T1000 (cell line): Measurements from ENCODE around the gene MAMDC4.

ENCODE experiments used
- DNase-seq: peaks from one replicate; lab custom pipeline; 2025; ENCODE audit warnings: mixed read lengths; lab: John Stamatoyannopoulos, UW

The MAMDC4 gene

GRCh38 chr9:136890661-136891060 is 38.5 kb downstream of the MAMDC4 start:
- no peak for DNase-seq

GRCh38 chr9:136896027-136896426 is 43.9 kb downstream of the MAMDC4 start:
- DNase-seq = no peak

GRCh38 chr9:136898483-136899100 is 46.4 kb downstream of the MAMDC4 start:
- DNase-seq = no peak

- no peak for DNase-seq
Observed at GRCh38 chr9:136899196-136899595, 47.0 kb downstream of the MAMDC4 start.

- no peak for DNase-seq
Observed at GRCh38 chr9:136900556-136900955, 48.4 kb downstream of the MAMDC4 start.

- no peak for DNase-seq
Observed at GRCh38 chr9:136900988-136901515, 48.9 kb downstream of the MAMDC4 start.

- peak; percentile 33 for DNase-seq
Observed at GRCh38 chr9:136901516-136902258, 49.5 kb downstream of the MAMDC4 start.

GRCh38 chr9:136902259-136902821 is 50.2 kb downstream of the MAMDC4 start:
- DNase-seq = peak; percentile 77

- no peak for DNase-seq
Observed at GRCh38 chr9:136903041-136903554, 51.0 kb downstream of the MAMDC4 start.

GRCh38 chr9:136906266-136906665 is 54.1 kb downstream of the MAMDC4 start:
- no peak for DNase-seq

- no peak for DNase-seq
Observed at GRCh38 chr9:136907011-136907914, 55.1 kb downstream of the MAMDC4 start.
